Neural cell (in vitro differentiated cells): ENCODE data around the gene CYP2W1.

ENCODE experiments used
- EP300 ChIP-seq: fragments of 450-650 bp; conservative IDR thresholded peaks from 2 replicates; pipeline ENCODE4 v1.6.1; 2014; ENCODE audit warnings: antibody characterized with exemption, mild to moderate bottlenecking, moderate library complexity; ENCODE audit not compliant: poor library complexity, severe bottlenecking
- EZH2 ChIP-seq: fragments of 200-600, 300-800 bp; shearing (Covaris generic), sonication (generic); IDR thresholded peaks from 2 replicates; pipeline ENCODE4 v1.6.1; 2014; ENCODE audit warnings: antibody characterized with exemption, low read length, borderline replicate concordance, mild to moderate bottlenecking; ENCODE audit not compliant: insufficient read depth, poor library complexity, severe bottlenecking
- POLR2AphosphoS5 ChIP-seq: IDR thresholded peaks from 2 replicates; pipeline ENCODE4 v1.6.1; 2012
- RAD21 ChIP-seq: fragments of 450-650 bp; conservative IDR thresholded peaks from 2 replicates; pipeline ENCODE4 v1.6.1; 2014; ENCODE audit warnings: antibody characterized with exemption, mild to moderate bottlenecking, moderate library complexity
- SMC3 ChIP-seq: fragments of 450-650 bp; conservative IDR thresholded peaks from 2 replicates; pipeline ENCODE4 v1.6.1; 2014; ENCODE audit warnings: antibody characterized with exemption, mild to moderate bottlenecking, moderate library complexity; ENCODE audit not compliant: poor library complexity
- TF ChIP-seq, protein P1 (sequence below): fragments of 450-650 bp; IDR thresholded peaks from 2 replicates; pipeline ENCODE4 v1.5.1; 2014; ENCODE audit warnings: antibody characterized with exemption, mild to moderate bottlenecking, moderate library complexity; ENCODE audit not compliant: poor library complexity, severe bottlenecking
- TF ChIP-seq, protein P2 (sequence below): IDR thresholded peaks from 2 replicates; pipeline ENCODE4 v1.6.1; 2012; ENCODE audit warnings: borderline replicate concordance

GRCh38 chr7:979886-980571 lies 3.0 kb upstream of the CYP2W1 start:
- no peak for TF ChIP-seq EP300
- TF ChIP-seq POLR2AphosphoS5 = no peak
- TF ChIP-seq, protein P1, sequence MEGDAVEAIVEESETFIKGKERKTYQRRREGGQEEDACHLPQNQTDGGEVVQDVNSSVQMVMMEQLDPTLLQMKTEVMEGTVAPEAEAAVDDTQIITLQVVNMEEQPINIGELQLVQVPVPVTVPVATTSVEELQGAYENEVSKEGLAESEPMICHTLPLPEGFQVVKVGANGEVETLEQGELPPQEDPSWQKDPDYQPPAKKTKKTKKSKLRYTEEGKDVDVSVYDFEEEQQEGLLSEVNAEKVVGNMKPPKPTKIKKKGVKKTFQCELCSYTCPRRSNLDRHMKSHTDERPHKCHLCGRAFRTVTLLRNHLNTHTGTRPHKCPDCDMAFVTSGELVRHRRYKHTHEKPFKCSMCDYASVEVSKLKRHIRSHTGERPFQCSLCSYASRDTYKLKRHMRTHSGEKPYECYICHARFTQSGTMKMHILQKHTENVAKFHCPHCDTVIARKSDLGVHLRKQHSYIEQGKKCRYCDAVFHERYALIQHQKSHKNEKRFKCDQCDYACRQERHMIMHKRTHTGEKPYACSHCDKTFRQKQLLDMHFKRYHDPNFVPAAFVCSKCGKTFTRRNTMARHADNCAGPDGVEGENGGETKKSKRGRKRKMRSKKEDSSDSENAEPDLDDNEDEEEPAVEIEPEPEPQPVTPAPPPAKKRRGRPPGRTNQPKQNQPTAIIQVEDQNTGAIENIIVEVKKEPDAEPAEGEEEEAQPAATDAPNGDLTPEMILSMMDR = no peak
- no peak for TF ChIP-seq RAD21
- no peak for TF ChIP-seq EZH2
- TF ChIP-seq, protein P2, sequence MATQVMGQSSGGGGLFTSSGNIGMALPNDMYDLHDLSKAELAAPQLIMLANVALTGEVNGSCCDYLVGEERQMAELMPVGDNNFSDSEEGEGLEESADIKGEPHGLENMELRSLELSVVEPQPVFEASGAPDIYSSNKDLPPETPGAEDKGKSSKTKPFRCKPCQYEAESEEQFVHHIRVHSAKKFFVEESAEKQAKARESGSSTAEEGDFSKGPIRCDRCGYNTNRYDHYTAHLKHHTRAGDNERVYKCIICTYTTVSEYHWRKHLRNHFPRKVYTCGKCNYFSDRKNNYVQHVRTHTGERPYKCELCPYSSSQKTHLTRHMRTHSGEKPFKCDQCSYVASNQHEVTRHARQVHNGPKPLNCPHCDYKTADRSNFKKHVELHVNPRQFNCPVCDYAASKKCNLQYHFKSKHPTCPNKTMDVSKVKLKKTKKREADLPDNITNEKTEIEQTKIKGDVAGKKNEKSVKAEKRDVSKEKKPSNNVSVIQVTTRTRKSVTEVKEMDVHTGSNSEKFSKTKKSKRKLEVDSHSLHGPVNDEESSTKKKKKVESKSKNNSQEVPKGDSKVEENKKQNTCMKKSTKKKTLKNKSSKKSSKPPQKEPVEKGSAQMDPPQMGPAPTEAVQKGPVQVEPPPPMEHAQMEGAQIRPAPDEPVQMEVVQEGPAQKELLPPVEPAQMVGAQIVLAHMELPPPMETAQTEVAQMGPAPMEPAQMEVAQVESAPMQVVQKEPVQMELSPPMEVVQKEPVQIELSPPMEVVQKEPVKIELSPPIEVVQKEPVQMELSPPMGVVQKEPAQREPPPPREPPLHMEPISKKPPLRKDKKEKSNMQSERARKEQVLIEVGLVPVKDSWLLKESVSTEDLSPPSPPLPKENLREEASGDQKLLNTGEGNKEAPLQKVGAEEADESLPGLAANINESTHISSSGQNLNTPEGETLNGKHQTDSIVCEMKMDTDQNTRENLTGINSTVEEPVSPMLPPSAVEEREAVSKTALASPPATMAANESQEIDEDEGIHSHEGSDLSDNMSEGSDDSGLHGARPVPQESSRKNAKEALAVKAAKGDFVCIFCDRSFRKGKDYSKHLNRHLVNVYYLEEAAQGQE = no peak
- no peak for TF ChIP-seq SMC3
